GM12878 (cell line): ENCODE results near the gene PIGU. TPM values are rescaled to one million over a fixed set of nuclear protein-coding genes. Genes with fewer than 3 reads are reported as not detected.
"Not testable (repeated sequence)": the region's sequence is repeated elsewhere in the genome, so short reads cannot be mapped to it uniquely, and the experiment has no call there.

Experiments
- ATAC-seq: fragments of 200-7000 bp; cut with Tn5 transposase; 3 replicates; pipeline ENCODE4 v1.9.1; 2020; ENCODE audit warnings: mild to moderate bottlenecking, moderate library complexity
- BruUV-seq: library from RNA; stranded (reverse); fragments of 400-500 nt; replicated peaks from 2 replicates; lab custom pipeline; 2021; lab: Mats Ljungman, UMichigan
- CTCF ChIA-PET: fragments of 300-600 bp; sonication (Branson Sonifier 250); formaldehyde crosslinking; extraction: SDS; loops from one replicate; lab custom pipeline; 2021; ENCODE audit warnings: inconsistent platforms; lab: Yijun Ruan, JAX
- POLR2A ChIA-PET: fragments of 350-600 bp; formaldehyde crosslinking; extraction: SDS; loops from one replicate; lab custom pipeline; 2021; ENCODE audit warnings: inconsistent platforms; lab: Charles Lee
- RAD21 ChIA-PET: fragments of 300-600 bp; sonication (Branson Sonifier 250); formaldehyde crosslinking; loops from one replicate; lab custom pipeline; 2023; ENCODE audit warnings: antibody characterized with exemption; ENCODE audit not compliant: unreplicated experiment; lab: Charles Lee
- SMC1A ChIA-PET: fragments of 300-600 bp; sonication (Branson Sonifier 250); formaldehyde crosslinking; loops from one replicate; lab custom pipeline; 2023; ENCODE audit not compliant: unreplicated experiment, uncharacterized antibody; lab: Charles Lee
- DNase-seq: peaks from one replicate; pipeline ENCODE4 v3.0.0-alpha.2; 2011; ENCODE audit warnings: low read depth, low spot score
- FAIRE-seq: peaks from 3 replicates; lab custom pipeline; 2011; peaks lifted over from hg19 to GRCh38; lab: Jason Lieb, UNC
- H2AFZ ChIP-seq: 2 replicates; pipeline ENCODE4 v1.6.0; 2011; ENCODE audit warnings: low read depth, low read length, control low read depth; ENCODE audit not compliant: control insufficient read depth
- H3K27ac ChIP-seq: 2 replicates; pipeline ENCODE4 v1.5.1; 2011; ENCODE audit warnings: control low read depth; ENCODE audit not compliant: control insufficient read depth, insufficient read depth
- H3K27me3 ChIP-seq, 2 experiments: replicated peaks in 1 of 2; 2 replicates each; pipeline versions ENCODE4 v1.6.0 to v1.6.1; 2011; ENCODE audit warnings: low read length in 1 of 2; ENCODE audit not compliant: control insufficient read depth in 2 of 2, insufficient read depth in 2 of 2
- H3K36me3 ChIP-seq, 2 experiments: 2 replicates each; pipeline ENCODE4 v1.5.1; 2011; ENCODE audit warnings: low read length in 1 of 2; ENCODE audit not compliant: control insufficient read depth in 2 of 2, insufficient read depth in 2 of 2
- H3K4me1 ChIP-seq: 2 replicates; pipeline ENCODE4 v1.6.1; 2011; ENCODE audit warnings: mild to moderate bottlenecking, low read length, moderate library complexity, mixed read lengths; ENCODE audit not compliant: control insufficient read depth, insufficient read depth
- H3K4me2 ChIP-seq: 2 replicates; pipeline ENCODE4 v1.6.0; 2011; ENCODE audit warnings: control low read depth; ENCODE audit not compliant: control insufficient read depth, insufficient read depth
- H3K4me3 ChIP-seq: fragments of 200-600 bp; sonication (generic); 2 replicates; pipeline ENCODE4 v1.5.1; 2016
- H3K79me2 ChIP-seq: 2 replicates; pipeline ENCODE4 v1.6.0; 2011; ENCODE audit warnings: low read length; ENCODE audit not compliant: control insufficient read depth, insufficient read depth
- H3K9ac ChIP-seq: 2 replicates; pipeline ENCODE4 v1.8.0; 2011; ENCODE audit warnings: low read length, control low read depth, mixed read lengths; ENCODE audit not compliant: control insufficient read depth, insufficient read depth
- H3K9me3 ChIP-seq: replicated peaks from 3 replicates; pipeline ENCODE4 v1.5.1; 2011; ENCODE audit warnings: mild to moderate bottlenecking, low read length; ENCODE audit not compliant: control insufficient read depth, insufficient read depth
- H4K20me1 ChIP-seq: 2 replicates; pipeline ENCODE4 v1.6.0; 2011; ENCODE audit not compliant: control insufficient read depth, insufficient read depth
- BACH1 ChIP-seq: fragments of 450-650 bp; IDR thresholded peaks from 2 replicates; pipeline ENCODE4 v1.6.1; 2017; ENCODE audit warnings: mild to moderate bottlenecking, borderline replicate concordance
- CBFB ChIP-seq: IDR thresholded peaks from 2 replicates; pipeline ENCODE4 v1.6.1; 2016; ENCODE audit warnings: antibody characterized with exemption, low read depth
- CREM ChIP-seq: IDR thresholded peaks from 2 replicates; pipeline ENCODE4 v1.6.1; 2014; ENCODE audit warnings: antibody characterized with exemption, low read depth
- IKZF1 ChIP-seq: fragments of 450-650 bp; conservative IDR thresholded peaks from 2 replicates; pipeline ENCODE4 v1.6.1; 2017; ENCODE audit warnings: antibody characterized with exemption, mild to moderate bottlenecking
- RAD51 ChIP-seq: fragments of 450-650 bp; IDR thresholded peaks from 2 replicates; pipeline ENCODE4 v1.6.1; 2016; ENCODE audit warnings: moderate library complexity, mild to moderate bottlenecking, inconsistent platforms
- SMC3 ChIP-seq: IDR thresholded peaks from 2 replicates; pipeline ENCODE4 v1.6.1; 2011; ENCODE audit warnings: low read length, improper control_type of control experiment, borderline replicate concordance
- STAT1 ChIP-seq: fragments of 450-650 bp; conservative IDR thresholded peaks from 2 replicates; pipeline ENCODE4 v1.6.1; 2014; ENCODE audit warnings: antibody characterized with exemption, mild to moderate bottlenecking
- ZBED1 ChIP-seq: IDR thresholded peaks from 2 replicates; pipeline ENCODE4 v1.6.1; 2016; ENCODE audit warnings: borderline replicate concordance
- WGBS: methylation state at CpG from one replicate; pipeline ENCODE4 v1.1.6; 2016; ENCODE audit warnings: low lambda C conversion rate; ENCODE audit not compliant: insufficient replicate concordance, insufficient coverage; ENCODE audit errors: missing lambda C conversion rate; 5-methylcytosine and 5-hydroxymethylcytosine counted together
- in situ Hi-C: fragments of 300-500 bp; cut with MboI; formaldehyde crosslinking; loops from 9 replicates; pipeline ENCODE4 v1.14.3; 2018; ENCODE audit warnings: mixed read lengths
- intact Hi-C: fragments of 100-400 bp; cut with micrococcal nuclease; formaldehyde crosslinking; loops from one replicate; pipeline ENCODE4 v1.14.2; 2022; ENCODE audit not compliant: unreplicated experiment
- polyA plus RNA-seq, 11 experiments: library from polyadenylated mRNA; depleted of rRNA in 4 of 11; unstranded in 6 of 11; stranded (reverse) in 5 of 11; fragments of >200 nt; fragmentation: Nextera tagmentation in 4 of 11; fragmentation: Illumina TruSeq in 1 of 11; extraction: Ambion mirVana in 4 of 11; extraction: Trizol in 1 of 11; gene quantifications; 1 replicate in 1 of 11; 2 replicates in 10 of 11; pipeline versions ENCODE4 v1.2.1 to v1.2.3, GENCODE V29; 2011 to 2016; ENCODE audit warnings: inconsistent platforms in 2 of 11, missing spikeins in 2 of 11, low read depth in 1 of 11
- total RNA-seq, 4 experiments: library from RNA; depleted of rRNA in 3 of 4; stranded (reverse); fragments of >200 nt in 3 of 4; fragmentation: Illumina TruSeq in 1 of 4; extraction: Trizol in 1 of 4; gene quantifications; 2 replicates each; pipeline versions ENCODE4 v1.2.1 to v1.2.3, GENCODE V29; 2013 to 2021
- TF ChIP-seq, protein P1 (sequence below): fragments of 450-650 bp; IDR thresholded peaks from 2 replicates; pipeline ENCODE4 v1.6.1; 2014; ENCODE audit warnings: mild to moderate bottlenecking
- TF ChIP-seq, protein P2 (sequence below): fragments of 450-650 bp; IDR thresholded peaks from 2 replicates; pipeline ENCODE4 v1.6.1; 2017; ENCODE audit warnings: low read depth, mild to moderate bottlenecking, moderate library complexity
- TF ChIP-seq, protein P3 (sequence below): fragments of 450-650 bp; IDR thresholded peaks from 2 replicates; pipeline ENCODE4 v1.6.1; 2018; ENCODE audit warnings: mild to moderate bottlenecking, low read depth, moderate library complexity; ENCODE audit not compliant: partially characterized antibody

The PIGU gene
- total and polyA plus RNA-seq, 10 of the 15 experiments (the other 5 are each of a cell fraction or from before 2014, with no cell fraction given) = 4.1 to 88.2 (median 25.0) TPM

DNA sequence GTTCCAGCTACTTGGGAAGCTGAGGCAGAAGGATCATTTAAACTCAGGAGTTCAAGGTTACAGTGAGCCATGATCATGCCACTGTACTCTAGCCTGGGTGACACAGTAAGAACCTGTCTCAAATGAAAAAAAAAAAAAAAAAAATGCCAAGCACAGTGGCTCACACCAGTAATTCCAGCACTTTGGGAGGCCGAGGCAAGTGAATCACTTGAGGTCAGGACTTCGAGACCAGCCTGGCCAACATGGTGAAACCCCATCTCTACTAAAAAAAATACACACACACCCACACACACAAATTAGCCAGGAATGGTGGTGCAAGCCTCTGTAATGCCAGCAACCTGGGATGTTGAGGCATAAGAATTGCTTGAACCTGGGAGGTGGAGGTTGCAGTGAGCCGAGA is 45.7 kb upstream of the PIGU start:
- CTCF ChIA-PET = interaction anchor here (0.7 to 1.5 kb wide), 4 partner anchors 9 to 410 kb away, joined by 3 to 5 read pairs (median 4); no protein-coding TSS in a partner anchor
- FAIRE-seq, H3K4me2 ChIP-seq, H3K79me2 ChIP-seq, H2AFZ ChIP-seq, H3K27ac ChIP-seq, H3K9ac ChIP-seq, BruUV-seq, ATAC-seq, intact Hi-C loops, RAD21 ChIA-PET, H4K20me1 ChIP-seq, H3K36me3 ChIP-seq, in situ Hi-C loops, DNase-seq, H3K4me3 ChIP-seq, H3K27me3 ChIP-seq, H3K9me3 ChIP-seq: not testable (repeated sequence)
- peaks cover 32% of the 10 kb centered on the region for H3K4me1 ChIP-seq
- WGBS = 56% methylated on average over 3 of the region's 3 CpGs
- SMC1A ChIA-PET = interaction anchor here (0.6 to 1.7 kb wide), 5 partner anchors 15 to 46 kb away, joined by 3 to 5 read pairs (median 4); no protein-coding TSS in a partner anchor
- POLR2A ChIA-PET = interaction anchor here (0.7 to 1.7 kb wide), 3 partner anchors 10 to 1603 kb away, joined by 4 to 5 read pairs (median 5); no protein-coding TSS in a partner anchor

DNA sequence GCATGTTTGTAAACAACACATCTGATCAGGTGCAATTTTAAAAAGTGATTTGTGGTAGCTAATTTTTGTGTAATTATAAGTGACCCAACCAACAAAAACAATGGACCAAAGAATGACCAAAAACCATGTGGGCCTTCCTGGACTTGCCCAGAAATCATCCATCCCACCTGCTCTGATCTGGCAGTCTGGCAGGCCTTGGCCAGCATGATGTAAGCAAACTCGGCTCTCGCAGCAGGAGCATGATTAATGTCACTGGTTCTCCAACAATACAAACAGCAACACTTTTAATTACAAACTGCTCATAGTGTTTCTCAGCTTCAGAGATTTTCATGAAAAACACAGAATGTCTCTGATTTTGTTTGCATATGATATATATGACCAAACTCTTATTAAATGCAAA is 43.4 kb upstream of the PIGU start:
- H3K79me2 ChIP-seq = no peaks in the 10 kb centered on the region
- BruUV-seq = no TSS peak
- peak overlapping the region; percentile 79 for H3K27ac ChIP-seq
- no peaks in the 10 kb centered on the region for H3K27me3 ChIP-seq
- ChIA-PET RAD21 (interaction anchor here (0.6 to 2.7 kb wide), 14 partner anchors 9 to 204 kb away, joined by 3 to 25 read pairs (median 5); partner anchors contain the start of genes DYNLRB1 and TP53INP2), CTCF (interaction anchor here (0.5 to 2.7 kb wide), 12 partner anchors 8 to 697 kb away, joined by 3 to 31 read pairs (median 6); no protein-coding TSS in a partner anchor), SMC1A (interaction anchor here (0.5 to 3.7 kb wide), 22 partner anchors 9 to 830 kb away, joined by 3 to 41 read pairs (median 4); no protein-coding TSS in a partner anchor), POLR2A (interaction anchor here (0.8 to 2.9 kb wide), 8 partner anchors 9 to 418 kb away, joined by 5 to 18 read pairs (median 6); partner anchors contain the start of gene TP53INP2)
- H3K4me3 ChIP-seq = no peak overlapping the region; the same call in 1 of the 2 replicates
- in situ Hi-C loops = no loop called here
- FAIRE-seq (no peak), DNase-seq (no peak), ATAC-seq (peak; percentile 49)
- intact Hi-C loops = no loop called here
- peaks cover 37% of the 10 kb centered on the region for H3K4me1 ChIP-seq
- H2AFZ ChIP-seq = no peak overlapping the region
- peaks cover under 1 to 8% of the 10 kb centered on the region in 2 experiments; a peak in 3 of 4 replicates for H3K36me3 ChIP-seq
- 64% methylated on average over 2 of the region's 2 CpGs for WGBS
- no peaks in the 10 kb centered on the region for H3K9me3 ChIP-seq
- H3K4me2 ChIP-seq = peak overlapping the region; percentile 78
- no peaks in the 10 kb centered on the region for H4K20me1 ChIP-seq
- H3K9ac ChIP-seq = peak overlapping the region; percentile 13; the same call in 1 of the 2 replicates
- TF ChIP-seq RAD51 = 0 out of 2 replicates have a peak, but pooled peaks have one; percentile 9
- TF ChIP-seq CBFB = no peak
- TF ChIP-seq, protein P1, sequence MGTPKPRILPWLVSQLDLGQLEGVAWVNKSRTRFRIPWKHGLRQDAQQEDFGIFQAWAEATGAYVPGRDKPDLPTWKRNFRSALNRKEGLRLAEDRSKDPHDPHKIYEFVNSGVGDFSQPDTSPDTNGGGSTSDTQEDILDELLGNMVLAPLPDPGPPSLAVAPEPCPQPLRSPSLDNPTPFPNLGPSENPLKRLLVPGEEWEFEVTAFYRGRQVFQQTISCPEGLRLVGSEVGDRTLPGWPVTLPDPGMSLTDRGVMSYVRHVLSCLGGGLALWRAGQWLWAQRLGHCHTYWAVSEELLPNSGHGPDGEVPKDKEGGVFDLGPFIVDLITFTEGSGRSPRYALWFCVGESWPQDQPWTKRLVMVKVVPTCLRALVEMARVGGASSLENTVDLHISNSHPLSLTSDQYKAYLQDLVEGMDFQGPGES = no peak
- no peak for TF ChIP-seq ZBED1
- no peak for TF ChIP-seq BACH1
- no peak for TF ChIP-seq STAT1
- no peak for TF ChIP-seq IKZF1
- no peak for TF ChIP-seq SMC3
- TF ChIP-seq CREM = peak; percentile 13; the same call in 1 of the 2 replicates
- TF ChIP-seq, protein P2, sequence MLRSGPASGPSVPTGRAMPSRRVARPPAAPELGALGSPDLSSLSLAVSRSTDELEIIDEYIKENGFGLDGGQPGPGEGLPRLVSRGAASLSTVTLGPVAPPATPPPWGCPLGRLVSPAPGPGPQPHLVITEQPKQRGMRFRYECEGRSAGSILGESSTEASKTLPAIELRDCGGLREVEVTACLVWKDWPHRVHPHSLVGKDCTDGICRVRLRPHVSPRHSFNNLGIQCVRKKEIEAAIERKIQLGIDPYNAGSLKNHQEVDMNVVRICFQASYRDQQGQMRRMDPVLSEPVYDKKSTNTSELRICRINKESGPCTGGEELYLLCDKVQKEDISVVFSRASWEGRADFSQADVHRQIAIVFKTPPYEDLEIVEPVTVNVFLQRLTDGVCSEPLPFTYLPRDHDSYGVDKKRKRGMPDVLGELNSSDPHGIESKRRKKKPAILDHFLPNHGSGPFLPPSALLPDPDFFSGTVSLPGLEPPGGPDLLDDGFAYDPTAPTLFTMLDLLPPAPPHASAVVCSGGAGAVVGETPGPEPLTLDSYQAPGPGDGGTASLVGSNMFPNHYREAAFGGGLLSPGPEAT = no peak
- TF ChIP-seq, protein P3, sequence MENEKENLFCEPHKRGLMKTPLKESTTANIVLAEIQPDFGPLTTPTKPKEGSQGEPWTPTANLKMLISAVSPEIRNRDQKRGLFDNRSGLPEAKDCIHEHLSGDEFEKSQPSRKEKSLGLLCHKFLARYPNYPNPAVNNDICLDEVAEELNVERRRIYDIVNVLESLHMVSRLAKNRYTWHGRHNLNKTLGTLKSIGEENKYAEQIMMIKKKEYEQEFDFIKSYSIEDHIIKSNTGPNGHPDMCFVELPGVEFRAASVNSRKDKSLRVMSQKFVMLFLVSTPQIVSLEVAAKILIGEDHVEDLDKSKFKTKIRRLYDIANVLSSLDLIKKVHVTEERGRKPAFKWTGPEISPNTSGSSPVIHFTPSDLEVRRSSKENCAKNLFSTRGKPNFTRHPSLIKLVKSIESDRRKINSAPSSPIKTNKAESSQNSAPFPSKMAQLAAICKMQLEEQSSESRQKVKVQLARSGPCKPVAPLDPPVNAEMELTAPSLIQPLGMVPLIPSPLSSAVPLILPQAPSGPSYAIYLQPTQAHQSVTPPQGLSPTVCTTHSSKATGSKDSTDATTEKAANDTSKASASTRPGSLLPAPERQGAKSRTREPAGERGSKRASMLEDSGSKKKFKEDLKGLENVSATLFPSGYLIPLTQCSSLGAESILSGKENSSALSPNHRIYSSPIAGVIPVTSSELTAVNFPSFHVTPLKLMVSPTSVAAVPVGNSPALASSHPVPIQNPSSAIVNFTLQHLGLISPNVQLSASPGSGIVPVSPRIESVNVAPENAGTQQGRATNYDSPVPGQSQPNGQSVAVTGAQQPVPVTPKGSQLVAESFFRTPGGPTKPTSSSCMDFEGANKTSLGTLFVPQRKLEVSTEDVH = no peak
